ENCODE results near the gene ACOT4. TPM values are rescaled to one million over a fixed set of nuclear protein-coding genes. Genes with fewer than 3 reads are reported as not detected.

The ACOT4 gene
- total and polyA plus RNA-seq, 2 of the 8 experiments (the other 6 are each of a cell fraction or from before 2014, with no cell fraction given): 0.80 to 1.1 TPM

GRCh38 chr14:73612339-73613045 is 20.8 kb downstream of the ACOT4 start, which contains the start of gene ACOT6 (continued):
- peak; percentile 71; the same call in 1 of the 2 replicates for TF ChIP-seq PHF8 (conservative IDR thresholded peaks at IDR 0.05; ENCODE audit: low read depth, low read length)
- no peak for TF ChIP-seq CHD1 (IDR thresholded peaks at IDR 0.05; ENCODE audit: low read depth, low read length)
- 0 out of 2 replicates have a peak, but pooled peaks have one; percentile 3 for TF ChIP-seq YY1 (IDR thresholded peaks at IDR 0.05; ENCODE audit: low read depth, low read length)
- no peak for TF ChIP-seq MAFK (IDR thresholded peaks at IDR 0.05; ENCODE audit: low read depth, low read length)
- TF ChIP-seq, protein P1, sequence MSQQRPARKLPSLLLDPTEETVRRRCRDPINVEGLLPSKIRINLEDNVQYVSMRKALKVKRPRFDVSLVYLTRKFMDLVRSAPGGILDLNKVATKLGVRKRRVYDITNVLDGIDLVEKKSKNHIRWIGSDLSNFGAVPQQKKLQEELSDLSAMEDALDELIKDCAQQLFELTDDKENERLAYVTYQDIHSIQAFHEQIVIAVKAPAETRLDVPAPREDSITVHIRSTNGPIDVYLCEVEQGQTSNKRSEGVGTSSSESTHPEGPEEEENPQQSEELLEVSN (IDR thresholded peaks at IDR 0.05): no peak
- peak; percentile 92; the same call in 1 of the 2 replicates for TF ChIP-seq RBBP5 (IDR thresholded peaks at IDR 0.05; ENCODE audit: borderline replicate concordance, low read depth, low read length)
- TF ChIP-seq SP2 (IDR thresholded peaks at IDR 0.05; ENCODE audit: low read length): no peak
- TF ChIP-seq JUN (IDR thresholded peaks at IDR 0.05; ENCODE audit: low read depth, low read length): no peak
- TF ChIP-seq POLR2AphosphoS5 (IDR thresholded peaks at IDR 0.05; ENCODE audit: low read depth, low read length): peak; percentile 48; the same call in 1 of the 2 replicates
- TF ChIP-seq CTBP2 (IDR thresholded peaks at IDR 0.05; ENCODE audit: borderline replicate concordance, insufficient read depth, insufficient read length, low read length): no peak
- TF ChIP-seq RFX5 (IDR thresholded peaks at IDR 0.05; ENCODE audit: borderline replicate concordance, low read depth, low read length): no peak
- no peak for TF ChIP-seq CEBPB (IDR thresholded peaks at IDR 0.05; ENCODE audit: low read depth, low read length)
- no peak; the same call in 1 of the 2 replicates for TF ChIP-seq EGR1 (IDR thresholded peaks at IDR 0.05; ENCODE audit: borderline replicate concordance, low read depth, low read length)
- TF ChIP-seq EZH2 (IDR thresholded peaks at IDR 0.05; ENCODE audit: low read depth, low read length, severe bottlenecking): no peak
- no peak for TF ChIP-seq CBX5 (IDR thresholded peaks at IDR 0.05; ENCODE audit: low read depth, low read length)

Data from H1 (cell line).